Measurements from ENCODE around the gene ASPSCR1. TPM values are rescaled to one million over a fixed set of nuclear protein-coding genes. Genes with fewer than 3 reads are reported as not detected.

ASPSCR1 gene
- total RNA-seq, 1 donor from 2014 or later: 50.0 TPM

DNA sequence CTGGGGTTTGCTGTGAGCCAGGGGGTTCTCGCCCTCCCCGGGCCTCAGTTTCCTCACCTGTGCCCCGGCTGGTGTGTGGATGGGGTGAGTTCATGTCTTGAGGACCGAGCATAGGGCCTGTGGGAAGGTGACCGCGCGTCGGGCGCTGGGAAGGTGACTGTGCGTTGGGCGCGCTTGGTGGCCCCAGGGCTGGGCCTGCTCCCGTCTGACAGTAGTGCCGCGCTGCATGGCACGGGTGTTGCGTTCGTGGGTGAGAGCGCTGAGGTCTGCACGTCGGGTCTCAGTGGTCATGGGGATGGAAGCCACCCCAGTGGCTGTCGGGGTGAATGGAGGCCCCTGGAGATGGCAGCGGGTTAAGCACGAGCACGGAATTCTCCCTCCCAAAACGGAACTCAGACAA lies 9.2 kb downstream of the ASPSCR1 start:
- Mint-ChIP-seq H3K4me3 (no peak overlapping the region), H3K27ac (no peak overlapping the region), H3K36me3 (ENCODE audit: low read depth) (peaks cover 46% of the 10 kb centered on the region), H3K27me3 (no peaks in the 10 kb centered on the region), H3K9me3 (no peaks in the 10 kb centered on the region), H3K4me1 (peaks cover 13% of the 10 kb centered on the region)
- DNase-seq (no peak), ATAC-seq (ENCODE audit: low read depth) (no peak)
- POLR2A ChIA-PET: no interaction called here
- CTCF ChIA-PET: no interaction called here
- intact Hi-C loops (cut with micrococcal nuclease): no loop called here
- TF ChIP-seq, protein P1, sequence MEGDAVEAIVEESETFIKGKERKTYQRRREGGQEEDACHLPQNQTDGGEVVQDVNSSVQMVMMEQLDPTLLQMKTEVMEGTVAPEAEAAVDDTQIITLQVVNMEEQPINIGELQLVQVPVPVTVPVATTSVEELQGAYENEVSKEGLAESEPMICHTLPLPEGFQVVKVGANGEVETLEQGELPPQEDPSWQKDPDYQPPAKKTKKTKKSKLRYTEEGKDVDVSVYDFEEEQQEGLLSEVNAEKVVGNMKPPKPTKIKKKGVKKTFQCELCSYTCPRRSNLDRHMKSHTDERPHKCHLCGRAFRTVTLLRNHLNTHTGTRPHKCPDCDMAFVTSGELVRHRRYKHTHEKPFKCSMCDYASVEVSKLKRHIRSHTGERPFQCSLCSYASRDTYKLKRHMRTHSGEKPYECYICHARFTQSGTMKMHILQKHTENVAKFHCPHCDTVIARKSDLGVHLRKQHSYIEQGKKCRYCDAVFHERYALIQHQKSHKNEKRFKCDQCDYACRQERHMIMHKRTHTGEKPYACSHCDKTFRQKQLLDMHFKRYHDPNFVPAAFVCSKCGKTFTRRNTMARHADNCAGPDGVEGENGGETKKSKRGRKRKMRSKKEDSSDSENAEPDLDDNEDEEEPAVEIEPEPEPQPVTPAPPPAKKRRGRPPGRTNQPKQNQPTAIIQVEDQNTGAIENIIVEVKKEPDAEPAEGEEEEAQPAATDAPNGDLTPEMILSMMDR (IDR thresholded peaks at IDR 0.05): no peak

DNA sequence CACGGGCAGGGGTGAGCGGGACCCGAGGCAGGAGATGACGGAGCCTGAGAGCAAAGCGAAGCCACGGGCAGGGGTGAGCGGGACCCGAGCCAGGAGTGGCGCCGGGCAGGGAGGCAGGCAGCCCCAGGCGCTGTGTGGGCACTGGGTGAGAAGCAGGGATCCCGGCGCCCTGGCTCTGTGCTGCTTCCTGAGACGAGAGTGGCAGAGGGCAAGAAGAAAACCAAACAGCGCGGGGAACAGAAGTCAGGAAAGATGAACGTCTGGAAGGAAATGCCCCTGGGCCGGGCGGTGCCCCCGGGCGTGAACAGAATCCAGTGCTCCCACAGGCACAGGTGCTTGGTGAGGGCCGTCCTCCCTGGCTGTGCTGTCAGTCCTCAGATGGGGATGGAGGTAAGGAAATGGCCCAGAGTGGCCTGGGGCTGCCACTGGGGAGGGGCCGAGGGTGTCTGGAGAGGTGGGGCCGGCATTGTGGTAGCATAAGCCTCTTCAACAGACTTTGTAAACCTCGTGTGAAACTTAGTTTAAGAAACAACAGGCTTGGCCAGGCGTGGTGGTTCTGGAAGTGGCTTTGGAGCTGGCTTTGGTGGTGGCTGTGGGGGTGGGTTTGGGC lies 9.8 kb downstream of the ASPSCR1 start:
- Mint-ChIP-seq H3K4me3 (no peak overlapping the region), H3K27ac (no peak overlapping the region), H3K36me3 (ENCODE audit: low read depth) (peaks cover 46% of the 10 kb centered on the region), H3K27me3 (no peaks in the 10 kb centered on the region), H3K9me3 (no peaks in the 10 kb centered on the region), H3K4me1 (peaks cover 13% of the 10 kb centered on the region)
- POLR2A ChIA-PET: no interaction called here
- intact Hi-C loops (cut with micrococcal nuclease): no loop called here
- ATAC-seq (ENCODE audit: low read depth): no peak
- TF ChIP-seq, protein P1 (IDR thresholded peaks at IDR 0.05): no peak
- DNase-seq: no peak
- CTCF ChIA-PET: no interaction called here

DNA sequence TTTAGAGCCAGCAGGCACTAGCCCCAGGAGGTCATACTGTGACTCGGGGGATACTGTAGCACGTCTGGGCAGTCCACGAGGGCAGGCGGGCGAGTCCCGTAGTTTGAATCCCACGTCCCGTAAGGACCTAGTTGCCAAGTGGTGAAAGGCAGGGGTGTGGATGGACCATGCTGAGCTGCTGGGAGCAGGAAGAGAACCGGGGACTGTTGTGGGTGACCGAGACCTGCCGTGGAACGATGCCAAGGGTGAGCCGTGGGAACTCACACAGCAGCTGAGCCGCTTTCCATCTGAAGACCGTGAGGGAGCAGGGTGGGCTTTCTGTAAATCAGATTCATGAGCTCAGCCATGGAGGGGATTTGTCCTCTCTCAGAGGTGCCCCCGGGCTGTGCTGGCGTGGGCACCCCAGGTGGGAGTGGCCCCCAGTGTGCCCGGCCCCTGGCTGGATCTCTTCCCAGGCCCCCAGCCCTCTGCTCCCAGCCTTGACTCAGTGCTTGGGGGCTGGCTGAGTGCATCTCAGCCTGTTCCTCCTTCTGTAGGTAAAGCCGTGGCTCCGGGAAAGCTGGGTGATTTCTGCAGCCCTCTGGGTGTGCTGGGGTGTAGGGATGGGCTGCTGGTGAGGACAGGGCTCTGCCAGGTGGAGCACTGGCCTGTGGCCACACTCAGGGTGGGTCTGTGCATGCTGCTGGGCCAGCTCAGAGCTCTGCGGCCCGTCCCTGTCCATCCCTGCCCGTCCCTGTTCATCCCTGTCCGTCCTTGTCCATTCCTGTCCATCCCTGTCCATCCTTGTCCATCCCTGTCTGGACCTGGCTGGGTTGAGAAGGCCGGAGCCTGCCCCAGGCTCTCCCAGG lies 13.6 kb downstream of the ASPSCR1 start:
- Mint-ChIP-seq H3K4me3 (no peak overlapping the region), H3K9me3 (no peaks in the 10 kb centered on the region), H3K36me3 (ENCODE audit: low read depth) (peaks cover 24% of the 10 kb centered on the region), H3K27me3 (no peaks in the 10 kb centered on the region), H3K4me1 (no peaks in the 10 kb centered on the region), H3K27ac (no peak overlapping the region)
- DNase-seq (no peak), ATAC-seq (ENCODE audit: low read depth) (no peak)
- intact Hi-C loops (cut with micrococcal nuclease): no loop called here
- TF ChIP-seq, protein P1 (IDR thresholded peaks at IDR 0.05): no peak
- ChIA-PET CTCF (no interaction called here), POLR2A (interaction anchor here (0.6 kb wide), 1 partner anchor 38 kb away, joined by 3 read pairs; no protein-coding TSS in a partner anchor)

DNA sequence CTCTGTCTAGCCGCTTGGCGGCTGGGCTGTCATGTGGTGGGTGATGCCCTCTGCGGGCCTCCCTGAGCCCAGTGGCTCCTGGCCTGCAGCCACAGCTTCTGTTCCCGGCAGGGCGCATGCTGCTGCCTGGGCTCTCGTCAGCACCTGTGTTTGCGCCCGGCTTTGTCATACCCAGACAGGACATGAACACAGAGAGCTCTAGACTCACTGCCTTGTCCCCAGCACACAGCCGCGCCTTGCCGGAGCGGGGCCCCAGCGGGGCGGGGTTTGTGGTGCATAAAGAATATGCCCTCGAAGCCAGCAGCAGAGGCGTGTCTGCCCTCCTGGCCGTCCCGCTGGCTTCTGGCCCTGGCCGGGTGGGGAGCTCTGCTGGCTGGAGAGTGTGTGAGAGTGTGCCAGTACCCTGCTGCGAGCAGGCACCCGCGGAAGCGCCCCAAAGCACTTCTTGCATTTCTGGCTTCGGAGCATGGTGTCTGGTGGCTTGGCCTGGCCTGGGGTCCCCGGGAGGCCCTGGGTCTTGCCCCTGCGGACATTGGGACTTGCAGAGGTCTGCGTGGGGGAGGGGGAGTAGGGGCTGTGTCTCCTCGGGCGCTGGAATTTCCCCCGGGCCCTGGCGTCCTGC lies 14.4 kb downstream of the ASPSCR1 start:
- CTCF ChIA-PET: no interaction called here

More for the DNA sequence above, 14.4 kb downstream of the ASPSCR1 start:
- peaks cover 20% of the 10 kb centered on the region for H3K36me3 Mint-ChIP-seq (ENCODE audit: low read depth)
- H3K27me3 Mint-ChIP-seq: no peaks in the 10 kb centered on the region
- no peaks in the 10 kb centered on the region for H3K4me1 Mint-ChIP-seq
- H3K9me3 Mint-ChIP-seq: no peaks in the 10 kb centered on the region
- intact Hi-C loops (cut with micrococcal nuclease): no loop called here
- DNase-seq (no peak), ATAC-seq (ENCODE audit: low read depth) (no peak)
- TF ChIP-seq, protein P1 (IDR thresholded peaks at IDR 0.05): no peak
- POLR2A ChIA-PET: interaction anchor here (0.6 kb wide), 1 partner anchor 38 kb away, joined by 3 read pairs; no protein-coding TSS in a partner anchor
- no peak overlapping the region for H3K4me3 Mint-ChIP-seq
- no peak overlapping the region for H3K27ac Mint-ChIP-seq

All from activated B cell treated with CpG ODN at 0.5 μM for 24 hours (primary cell).